ENCODE measurements around the gene FZD7.

Gene FZD7

DNA sequence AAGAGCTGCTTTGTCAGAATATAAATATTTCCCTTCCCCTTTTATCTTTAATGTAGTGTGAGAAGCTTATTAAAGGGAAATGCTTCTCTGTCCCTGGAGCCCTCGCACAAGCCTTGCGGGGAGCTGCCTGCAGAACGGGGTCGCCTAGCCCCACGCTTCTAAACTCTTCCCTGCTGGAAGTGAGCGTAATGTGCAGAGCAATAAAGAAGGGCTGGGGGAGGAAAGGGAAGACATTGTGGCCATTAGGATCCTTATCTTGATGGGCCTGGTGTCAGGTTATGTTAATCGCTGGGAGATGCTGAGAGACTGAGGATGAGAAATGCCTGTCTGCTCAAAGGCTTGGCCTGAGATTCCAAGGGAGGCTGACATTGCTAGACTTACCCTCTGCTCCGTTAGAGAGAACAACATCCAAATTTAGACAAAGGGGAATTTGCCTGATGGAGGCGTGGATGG lies 18.9 kb upstream of the FZD7 start:
- DNase-seq = no peak

DNA sequence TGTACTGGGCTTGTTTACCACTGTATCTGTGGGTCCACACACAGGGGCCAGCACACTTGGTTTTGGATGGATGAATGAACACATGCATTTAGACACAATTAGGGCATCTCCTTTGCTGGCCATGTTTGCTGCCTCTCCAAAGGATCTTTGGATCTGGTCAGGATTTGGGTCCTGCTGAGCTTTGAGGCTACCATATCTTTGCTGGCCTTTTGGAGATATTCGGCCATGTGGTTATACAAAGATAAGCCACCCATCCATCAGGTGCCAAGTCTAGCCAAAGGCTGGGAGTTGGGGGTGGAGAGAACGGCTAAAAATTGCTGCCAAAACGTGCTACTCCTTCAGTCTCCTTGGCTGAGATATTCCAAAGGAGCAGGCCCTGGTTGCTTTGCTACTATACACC lies 18.2 kb upstream of the FZD7 start:
- no peak for DNase-seq

DNA sequence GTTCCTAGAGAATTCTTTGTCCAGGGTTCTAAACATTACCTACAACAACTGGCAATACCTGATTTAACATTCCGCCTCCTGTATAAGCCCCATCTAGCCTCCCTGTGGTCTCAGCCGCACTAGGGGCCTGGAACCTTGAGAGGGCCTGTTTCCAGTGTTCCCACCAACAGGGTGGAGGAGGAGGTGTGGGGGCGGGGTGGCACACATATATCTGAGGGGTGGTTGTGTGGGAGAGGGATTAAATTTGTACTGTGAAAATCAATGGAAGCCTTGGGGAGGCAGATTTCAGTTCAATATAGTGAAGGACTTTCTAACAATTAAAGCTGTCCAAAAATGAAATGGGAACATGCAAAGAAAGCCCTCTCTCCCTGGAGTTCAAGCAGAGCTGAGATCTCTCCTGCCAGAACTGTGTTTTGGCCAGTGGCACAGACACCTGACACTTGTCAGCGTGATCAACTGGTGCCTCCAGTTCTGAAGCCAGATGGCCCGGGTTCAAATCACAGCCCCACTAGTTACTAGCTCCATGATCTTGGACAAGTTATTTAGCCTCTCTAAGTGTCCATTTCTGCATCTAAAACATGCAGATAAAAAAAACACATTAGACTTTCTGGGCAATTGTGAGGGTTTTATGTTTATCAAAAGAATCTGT lies 17.0 kb upstream of the FZD7 start:
- DNase-seq = no peak

DNA sequence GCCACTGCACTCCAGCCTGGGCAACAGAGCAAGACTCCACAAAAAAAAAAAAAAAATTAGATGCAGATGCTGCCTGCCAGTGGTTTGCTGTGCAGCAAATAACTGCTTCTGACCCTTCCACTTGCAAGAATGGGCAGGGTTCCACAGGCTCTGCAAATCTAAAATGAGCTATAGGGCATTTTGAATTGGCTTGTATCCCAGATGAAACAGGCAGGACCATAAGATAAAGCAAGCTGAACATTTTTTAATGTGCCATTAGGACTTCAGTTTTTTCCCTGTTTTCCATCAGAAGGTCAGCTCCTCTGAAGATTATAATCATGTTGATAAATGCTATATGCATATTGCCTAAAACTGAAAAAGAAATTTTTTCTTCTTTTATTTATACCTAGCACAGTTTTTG lies 15.7 kb upstream of the FZD7 start:
- DNase-seq = no peak

DNA sequence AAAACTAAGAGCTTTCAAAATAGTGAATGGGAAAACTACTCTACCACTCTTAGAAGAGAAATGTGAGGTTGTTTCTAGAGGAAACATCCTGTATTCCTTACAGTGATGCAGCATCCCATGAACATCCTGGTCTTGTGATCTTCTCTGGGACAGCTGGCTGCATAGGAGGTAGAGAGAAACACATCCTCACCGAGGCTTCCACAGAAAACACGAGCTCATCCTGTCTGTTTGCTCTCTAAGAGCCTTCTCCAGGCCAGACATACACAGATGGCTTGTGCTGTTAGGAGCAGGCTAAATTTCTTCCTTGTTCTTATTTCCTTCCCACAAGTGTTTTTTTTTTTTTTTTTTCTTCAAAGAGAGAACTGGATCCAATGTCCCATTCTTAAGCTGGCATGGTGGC lies 14.7 kb upstream of the FZD7 start:
- no peak for DNase-seq

DNA sequence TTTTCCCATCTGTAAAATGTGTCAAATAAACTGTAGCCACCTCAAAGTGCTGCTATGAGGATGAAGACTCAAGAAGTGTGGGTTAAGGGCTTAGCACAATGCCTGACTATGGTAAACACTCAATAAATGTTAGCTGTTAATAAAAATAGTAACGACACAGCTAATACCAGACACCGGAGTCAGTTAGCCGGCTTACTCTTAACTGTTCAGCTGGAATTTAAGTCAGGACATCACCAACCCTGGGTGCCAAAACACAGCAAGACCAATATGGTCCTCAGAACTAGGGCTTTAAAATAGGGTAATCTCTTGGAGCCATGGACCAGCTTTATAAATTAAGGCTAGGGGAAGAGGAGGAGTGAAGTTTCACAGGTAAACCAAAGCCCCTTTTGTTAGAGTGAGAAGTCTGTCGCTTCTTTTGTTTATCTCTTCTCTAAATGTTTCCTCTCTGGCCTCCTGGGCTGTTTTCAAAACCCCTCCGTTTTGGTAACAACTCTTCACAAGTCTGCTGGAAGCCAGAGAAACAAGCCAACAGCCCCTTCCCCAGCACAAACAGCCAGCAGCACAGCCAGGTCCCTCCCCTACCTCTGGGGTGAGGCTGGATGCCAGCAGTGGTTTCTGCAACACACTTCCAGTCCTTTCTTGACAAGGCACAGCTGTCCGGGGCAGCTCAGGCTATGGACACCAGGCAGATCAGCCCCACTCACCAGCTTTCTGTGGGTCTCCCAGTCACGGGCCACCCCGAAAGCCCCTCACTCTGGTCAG lies 13.8 kb upstream of the FZD7 start:
- DNase-seq = no peak

DNA sequence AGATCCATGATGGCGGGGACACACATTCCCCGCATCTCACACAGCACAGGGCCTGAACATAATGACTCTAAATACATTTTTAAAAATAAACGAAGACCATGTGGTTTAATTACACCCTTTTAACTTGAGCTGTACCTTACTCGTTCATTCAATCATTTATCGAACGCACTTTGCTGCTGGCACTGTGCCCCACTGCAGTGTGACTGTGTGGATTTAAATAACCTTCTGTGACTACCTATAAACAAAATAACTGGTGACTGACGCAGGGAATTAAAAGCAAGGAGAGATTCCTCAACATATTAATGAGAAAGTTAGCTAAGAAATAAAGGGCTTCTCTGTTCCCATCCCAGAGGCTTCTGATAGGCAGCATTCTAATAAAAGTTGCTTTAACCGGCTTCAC lies 10.9 kb upstream of the FZD7 start:
- no peak for DNase-seq

DNA sequence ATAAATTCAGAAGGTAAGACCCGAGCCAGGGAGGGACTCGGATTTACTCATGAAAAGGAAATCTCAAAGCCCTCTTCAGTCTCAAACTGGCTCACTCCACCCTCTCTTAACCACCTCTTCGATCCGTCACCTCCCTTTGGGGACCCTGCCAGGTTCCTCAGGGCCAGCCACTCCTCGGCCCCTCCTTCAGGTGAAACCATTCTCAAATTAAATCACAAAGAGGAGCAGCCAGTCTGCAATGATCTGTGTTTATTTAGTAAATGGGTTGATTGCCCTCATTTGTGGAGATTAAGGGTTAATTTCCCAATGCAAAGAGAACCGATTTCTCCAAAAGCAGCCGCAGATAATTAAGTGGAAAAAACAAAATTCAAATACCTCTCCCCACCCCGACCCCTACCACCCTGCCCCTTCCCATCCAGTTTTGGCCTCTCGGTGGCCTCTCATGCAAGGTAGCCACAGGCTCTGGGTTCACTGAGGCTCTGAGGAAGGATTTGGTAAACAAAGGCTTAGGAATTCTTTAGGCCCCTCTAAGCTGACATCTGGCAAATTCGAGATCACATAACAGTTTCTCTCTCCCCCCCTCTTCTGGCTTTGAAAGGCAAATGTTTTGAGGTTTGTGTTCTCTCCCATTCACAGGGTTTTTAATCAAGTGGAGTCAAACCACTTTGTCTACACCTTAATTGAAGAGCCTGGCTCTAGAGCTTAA lies 10.3 kb upstream of the FZD7 start:
- DNase-seq = no peak

DNA sequence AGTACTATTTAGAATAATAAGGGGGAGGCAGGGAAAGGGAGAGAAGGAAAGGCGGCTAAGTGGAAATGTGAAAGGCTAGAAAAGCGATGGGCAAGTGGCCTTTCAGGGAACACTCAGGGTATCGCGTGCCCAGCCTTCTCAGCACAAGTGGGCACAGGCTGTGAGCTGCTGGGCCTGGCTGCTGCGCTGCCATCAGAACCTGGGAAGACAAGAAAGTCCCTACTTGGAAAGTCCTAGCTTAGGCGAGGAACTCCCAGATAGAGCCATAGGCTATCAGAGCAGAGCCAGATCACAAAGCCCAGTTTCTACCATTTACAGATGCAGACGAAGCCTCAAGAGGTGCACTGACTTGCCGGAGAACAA lies 9.8 kb upstream of the FZD7 start:
- peak; percentile 55 for DNase-seq

DNA sequence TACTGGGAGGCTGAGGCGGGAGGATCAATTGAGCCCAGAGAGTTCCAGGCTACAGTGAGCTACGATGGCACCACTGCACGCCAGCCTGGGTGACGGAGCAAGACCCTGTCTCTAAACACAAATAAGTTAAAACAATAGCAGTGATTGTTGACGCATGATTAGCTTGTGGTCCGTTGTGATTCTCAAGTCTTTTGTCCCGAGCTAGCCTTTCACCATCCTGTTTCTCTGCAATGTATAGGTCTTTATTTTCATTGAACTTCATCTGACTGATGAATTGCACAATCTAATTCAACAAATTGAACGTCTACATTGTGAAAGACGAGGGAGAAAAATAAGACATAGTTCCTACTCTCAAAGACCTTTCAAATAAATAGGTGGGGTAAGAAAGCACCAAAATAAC lies 8.8 kb upstream of the FZD7 start:
- no peak for DNase-seq

DNA sequence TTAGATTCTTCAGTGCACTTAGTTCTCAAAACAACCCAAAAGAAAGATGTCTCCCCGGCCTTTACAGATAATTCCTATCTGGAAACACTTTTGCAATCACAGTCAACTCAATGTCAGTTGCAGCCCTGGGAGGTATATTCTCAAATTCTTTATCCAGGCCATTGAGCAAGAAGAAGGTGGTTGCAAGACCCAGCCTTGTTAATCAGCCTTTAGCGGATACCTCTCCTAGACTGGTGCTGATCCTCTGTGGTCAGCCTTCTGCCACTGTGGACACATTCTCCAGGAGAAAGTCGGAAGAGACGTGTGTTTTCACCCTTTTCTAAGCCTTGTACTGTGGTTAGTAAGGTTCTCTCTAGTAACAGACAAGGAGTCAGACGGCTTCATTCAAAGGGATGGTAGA lies 7.8 kb upstream of the FZD7 start:
- DNase-seq = no peak

DNA sequence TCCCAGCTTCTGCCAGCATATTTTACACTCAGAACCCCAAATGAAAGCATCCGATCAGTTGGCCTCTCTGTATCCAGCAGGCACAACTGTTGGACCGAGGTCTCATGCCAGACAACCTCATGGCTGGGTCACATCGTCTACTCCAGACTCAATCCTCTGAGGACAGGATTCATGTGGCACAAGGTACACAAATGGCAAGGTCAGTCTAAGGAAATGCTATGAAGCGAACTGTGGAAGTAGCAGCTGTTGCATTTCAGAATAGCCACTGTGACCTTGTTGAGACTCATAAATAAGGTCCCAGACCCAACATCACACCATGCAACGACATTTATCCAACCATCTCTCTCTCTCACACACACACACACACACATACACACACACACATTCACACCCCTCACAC lies 7.1 kb upstream of the FZD7 start:
- DNase-seq = no peak

DNA sequence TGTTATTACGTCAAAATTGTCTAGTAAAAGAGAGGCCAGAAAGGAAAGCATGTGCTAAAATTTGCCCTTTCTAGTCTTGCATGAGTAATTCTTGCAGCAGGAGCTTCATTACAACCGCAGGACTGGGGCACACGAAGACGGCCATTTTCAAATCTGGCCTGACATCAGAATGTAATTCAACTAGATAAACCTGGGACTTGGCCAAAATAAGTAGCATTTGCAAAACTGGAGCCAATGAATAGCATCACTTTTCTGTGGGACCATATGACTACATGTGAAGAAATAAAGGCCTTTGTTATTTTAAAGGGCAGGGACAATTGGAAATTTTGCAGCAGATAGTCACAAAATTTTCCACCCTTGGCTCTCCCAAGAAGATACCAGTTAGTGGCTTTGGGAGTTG lies 3.0 kb upstream of the FZD7 start:
- no peak for DNase-seq

DNA sequence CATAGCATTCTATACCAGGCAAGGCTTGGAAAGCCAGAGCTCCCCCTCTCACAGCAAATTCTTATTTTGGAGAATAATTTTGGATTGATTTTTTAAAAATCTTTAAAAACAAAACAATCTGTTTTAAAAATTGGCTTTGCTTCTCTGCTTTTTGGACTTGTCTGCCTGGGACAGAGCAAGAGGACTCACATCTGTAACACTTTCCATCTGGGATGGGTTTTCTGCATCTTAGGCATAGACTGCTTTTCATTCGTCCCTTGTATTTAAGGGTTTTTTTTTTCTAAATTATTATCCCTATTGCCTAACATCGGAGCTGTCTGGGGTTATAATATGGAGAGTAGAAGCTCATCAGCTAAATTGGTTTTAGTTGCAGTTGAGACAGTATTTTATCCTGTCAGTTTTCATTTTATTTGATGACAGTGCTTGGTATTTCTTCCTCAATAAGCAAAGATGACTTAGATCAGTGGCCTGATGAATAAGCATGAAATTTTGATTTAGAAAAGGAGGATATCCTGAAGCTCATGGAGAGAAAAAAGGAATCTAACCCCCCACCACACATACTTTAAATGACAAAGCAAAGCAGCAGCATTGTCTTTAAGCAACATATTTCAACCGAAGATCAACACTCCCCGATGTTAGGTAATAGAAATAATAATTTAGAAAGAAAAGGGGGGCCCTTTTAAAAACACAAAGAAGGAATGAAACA lies 2.3 kb upstream of the FZD7 start:
- DNase-seq = no peak

DNA sequence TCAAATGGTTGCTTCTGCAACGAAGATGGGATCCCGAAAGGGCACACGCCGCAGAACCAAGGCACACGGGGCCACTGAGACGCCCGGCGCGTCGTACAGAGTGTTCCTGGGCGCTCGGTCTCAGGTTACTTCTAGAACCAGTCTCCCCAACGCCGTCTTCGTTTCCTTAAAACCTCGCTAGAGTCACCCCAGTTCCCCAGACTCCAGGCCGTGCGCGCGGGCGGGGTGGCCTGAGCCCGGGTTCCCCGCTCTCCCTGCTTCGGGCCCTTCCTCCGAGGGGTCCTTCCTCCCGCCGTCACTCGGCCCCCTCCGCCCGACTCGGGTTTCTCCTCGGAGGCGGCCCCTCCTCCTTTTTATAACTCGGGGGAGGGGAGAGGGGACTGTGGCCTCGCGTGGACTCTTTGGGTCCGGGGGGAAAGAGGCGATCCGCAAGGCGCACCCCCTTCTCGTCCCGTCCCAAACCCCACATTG lies 774 bp upstream of the FZD7 start:
- DNase-seq = no peak

DNA sequence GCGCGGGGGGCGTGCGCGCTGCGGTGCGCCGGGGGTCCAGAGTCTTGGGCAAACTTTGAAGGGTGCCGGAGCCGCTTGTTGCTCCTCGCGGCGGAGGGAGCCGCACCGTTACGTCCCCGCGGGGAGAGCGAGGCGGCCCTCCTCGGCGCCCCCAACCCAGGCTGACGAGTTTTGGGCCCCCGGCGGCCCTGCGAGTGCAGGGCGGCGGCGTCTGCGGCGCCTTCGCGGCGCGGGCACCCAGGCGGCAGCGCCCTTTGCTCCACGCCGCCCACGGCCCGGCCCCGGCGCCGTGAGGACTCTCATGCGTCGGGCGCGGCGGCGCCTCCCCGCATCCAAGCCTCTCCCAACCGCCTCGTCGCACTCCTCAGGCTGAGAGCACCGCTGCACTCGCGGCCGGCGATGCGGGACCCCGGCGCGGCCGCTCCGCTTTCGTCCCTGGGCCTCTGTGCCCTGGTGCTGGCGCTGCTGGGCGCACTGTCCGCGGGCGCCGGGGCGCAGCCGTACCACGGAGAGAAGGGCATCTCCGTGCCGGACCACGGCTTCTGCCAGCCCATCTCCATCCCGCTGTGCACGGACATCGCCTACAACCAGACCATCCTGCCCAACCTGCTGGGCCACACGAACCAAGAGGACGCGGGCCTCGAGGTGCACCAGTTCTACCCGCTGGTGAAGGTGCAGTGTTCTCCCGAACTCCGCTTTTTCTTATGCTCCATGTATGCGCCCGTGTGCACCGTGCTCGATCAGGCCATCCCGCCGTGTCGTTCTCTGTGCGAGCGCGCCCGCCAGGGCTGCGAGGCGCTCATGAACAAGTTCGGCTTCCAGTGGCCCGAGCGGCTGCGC lies 814 bp downstream of the FZD7 start:
- no peak for DNase-seq

DNA sequence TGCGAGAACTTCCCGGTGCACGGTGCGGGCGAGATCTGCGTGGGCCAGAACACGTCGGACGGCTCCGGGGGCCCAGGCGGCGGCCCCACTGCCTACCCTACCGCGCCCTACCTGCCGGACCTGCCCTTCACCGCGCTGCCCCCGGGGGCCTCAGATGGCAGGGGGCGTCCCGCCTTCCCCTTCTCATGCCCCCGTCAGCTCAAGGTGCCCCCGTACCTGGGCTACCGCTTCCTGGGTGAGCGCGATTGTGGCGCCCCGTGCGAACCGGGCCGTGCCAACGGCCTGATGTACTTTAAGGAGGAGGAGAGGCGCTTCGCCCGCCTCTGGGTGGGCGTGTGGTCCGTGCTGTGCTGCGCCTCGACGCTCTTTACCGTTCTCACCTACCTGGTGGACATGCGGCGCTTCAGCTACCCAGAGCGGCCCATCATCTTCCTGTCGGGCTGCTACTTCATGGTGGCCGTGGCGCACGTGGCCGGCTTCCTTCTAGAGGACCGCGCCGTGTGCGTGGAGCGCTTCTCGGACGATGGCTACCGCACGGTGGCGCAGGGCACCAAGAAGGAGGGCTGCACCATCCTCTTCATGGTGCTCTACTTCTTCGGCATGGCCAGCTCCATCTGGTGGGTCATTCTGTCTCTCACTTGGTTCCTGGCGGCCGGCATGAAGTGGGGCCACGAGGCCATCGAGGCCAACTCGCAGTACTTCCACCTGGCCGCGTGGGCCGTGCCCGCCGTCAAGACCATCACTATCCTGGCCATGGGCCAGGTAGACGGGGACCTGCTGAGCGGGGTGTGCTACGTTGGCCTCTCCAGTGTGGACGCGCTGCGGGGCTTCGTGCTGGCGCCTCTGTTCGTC lies 1.7 kb downstream of the FZD7 start:
- DNase-seq = no peak

DNA sequence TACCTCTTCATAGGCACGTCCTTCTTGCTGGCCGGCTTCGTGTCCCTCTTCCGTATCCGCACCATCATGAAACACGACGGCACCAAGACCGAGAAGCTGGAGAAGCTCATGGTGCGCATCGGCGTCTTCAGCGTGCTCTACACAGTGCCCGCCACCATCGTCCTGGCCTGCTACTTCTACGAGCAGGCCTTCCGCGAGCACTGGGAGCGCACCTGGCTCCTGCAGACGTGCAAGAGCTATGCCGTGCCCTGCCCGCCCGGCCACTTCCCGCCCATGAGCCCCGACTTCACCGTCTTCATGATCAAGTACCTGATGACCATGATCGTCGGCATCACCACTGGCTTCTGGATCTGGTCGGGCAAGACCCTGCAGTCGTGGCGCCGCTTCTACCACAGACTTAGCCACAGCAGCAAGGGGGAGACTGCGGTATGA lies 2.3 kb downstream of the FZD7 start:
- DNase-seq = no peak

DNA sequence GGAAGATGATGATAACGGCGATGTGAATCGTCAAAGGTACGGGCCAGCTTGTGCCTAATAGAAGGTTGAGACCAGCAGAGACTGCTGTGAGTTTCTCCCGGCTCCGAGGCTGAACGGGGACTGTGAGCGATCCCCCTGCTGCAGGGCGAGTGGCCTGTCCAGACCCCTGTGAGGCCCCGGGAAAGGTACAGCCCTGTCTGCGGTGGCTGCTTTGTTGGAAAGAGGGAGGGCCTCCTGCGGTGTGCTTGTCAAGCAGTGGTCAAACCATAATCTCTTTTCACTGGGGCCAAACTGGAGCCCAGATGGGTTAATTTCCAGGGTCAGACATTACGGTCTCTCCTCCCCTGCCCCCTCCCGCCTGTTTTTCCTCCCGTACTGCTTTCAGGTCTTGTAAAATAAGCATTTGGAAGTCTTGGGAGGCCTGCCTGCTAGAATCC lies 3.0 kb downstream of the FZD7 start:
- DNase-seq = no peak

DNA sequence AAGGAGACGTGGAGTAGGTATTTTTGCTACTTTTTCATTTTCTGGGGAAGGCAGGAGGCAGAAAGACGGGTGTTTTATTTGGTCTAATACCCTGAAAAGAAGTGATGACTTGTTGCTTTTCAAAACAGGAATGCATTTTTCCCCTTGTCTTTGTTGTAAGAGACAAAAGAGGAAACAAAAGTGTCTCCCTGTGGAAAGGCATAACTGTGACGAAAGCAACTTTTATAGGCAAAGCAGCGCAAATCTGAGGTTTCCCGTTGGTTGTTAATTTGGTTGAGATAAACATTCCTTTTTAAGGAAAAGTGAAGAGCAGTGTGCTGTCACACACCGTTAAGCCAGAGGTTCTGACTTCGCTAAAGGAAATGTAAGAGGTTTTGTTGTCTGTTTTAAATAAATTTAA lies 3.4 kb downstream of the FZD7 start:
- no peak for DNase-seq

DNA sequence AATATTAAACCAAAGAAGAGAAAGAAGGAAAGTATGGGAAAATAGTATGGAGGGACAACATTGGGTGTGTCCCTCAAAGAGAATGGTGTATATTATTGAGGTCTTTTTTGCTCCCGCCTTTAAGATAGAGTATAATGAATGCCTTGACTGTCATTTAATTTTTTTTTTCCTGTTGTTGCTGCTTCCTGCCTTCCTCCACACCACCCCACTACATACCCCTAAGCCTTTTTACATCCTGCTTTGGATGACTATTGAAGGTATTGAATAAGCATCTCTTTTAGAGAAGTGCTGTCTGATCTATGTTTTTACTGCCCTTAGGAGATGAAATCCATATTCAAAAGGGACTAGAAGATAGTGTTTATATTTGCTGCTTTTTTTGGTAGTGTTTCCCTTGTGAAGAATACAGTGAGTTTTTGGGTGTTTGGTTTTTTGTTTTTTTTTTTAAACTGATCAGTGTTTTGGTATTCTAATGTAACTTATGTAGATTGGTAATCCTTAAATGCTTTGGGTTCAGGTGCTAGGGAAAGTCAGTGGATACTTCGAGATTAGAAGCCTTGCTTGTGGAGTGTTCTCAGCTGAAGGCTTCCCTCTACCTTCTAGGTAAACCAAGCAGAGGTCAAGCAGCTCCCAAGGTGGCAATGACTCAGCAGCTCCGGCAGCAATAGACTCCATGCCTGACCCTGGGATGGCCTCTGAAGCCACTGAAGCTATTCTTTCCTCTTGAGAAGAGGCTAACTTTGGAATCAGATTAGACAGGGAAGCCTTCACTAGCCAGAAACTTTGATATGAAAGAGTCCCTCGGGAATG lies 5.0 kb downstream of the FZD7 start:
- DNase-seq = no peak
